ENCODE measurements around the gene ABCA13.

Gene ABCA13

DNA sequence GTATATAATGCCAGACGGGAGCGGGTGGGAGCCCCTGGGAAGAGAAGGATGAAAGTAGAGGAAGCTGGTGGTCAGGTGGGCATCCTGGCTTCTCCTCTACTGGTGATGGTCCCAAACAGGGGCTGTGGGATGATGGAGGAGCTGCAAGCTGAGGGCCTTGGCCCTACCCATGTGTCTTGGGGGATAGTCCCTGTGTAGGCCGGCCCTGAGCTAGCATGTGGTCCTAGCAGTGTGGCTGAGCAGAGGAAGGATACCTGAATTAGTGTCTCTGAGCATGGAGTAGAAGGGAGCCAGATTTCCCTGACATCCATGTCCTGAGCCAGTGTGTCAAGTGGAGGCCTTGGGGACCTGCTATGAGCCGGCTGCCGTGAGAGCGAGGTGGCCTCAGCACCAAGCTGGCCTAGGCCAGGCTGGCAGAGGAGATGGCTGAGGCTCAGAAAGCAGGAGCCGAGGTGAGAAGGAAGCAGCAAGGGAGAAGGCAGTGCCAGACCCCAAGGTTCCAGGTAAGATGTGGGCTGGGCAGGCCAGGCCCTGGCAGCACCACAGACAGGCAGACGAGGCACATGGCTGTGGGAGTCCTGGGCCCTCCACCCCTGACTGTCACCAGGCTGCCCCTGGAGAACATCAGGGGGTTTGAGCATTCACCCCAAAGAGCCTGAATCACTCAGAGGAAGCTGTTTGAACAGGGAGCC, 150.2 kb downstream of the ABCA13 start:
- TF ChIP-seq, protein P1, sequence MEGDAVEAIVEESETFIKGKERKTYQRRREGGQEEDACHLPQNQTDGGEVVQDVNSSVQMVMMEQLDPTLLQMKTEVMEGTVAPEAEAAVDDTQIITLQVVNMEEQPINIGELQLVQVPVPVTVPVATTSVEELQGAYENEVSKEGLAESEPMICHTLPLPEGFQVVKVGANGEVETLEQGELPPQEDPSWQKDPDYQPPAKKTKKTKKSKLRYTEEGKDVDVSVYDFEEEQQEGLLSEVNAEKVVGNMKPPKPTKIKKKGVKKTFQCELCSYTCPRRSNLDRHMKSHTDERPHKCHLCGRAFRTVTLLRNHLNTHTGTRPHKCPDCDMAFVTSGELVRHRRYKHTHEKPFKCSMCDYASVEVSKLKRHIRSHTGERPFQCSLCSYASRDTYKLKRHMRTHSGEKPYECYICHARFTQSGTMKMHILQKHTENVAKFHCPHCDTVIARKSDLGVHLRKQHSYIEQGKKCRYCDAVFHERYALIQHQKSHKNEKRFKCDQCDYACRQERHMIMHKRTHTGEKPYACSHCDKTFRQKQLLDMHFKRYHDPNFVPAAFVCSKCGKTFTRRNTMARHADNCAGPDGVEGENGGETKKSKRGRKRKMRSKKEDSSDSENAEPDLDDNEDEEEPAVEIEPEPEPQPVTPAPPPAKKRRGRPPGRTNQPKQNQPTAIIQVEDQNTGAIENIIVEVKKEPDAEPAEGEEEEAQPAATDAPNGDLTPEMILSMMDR (IDR thresholded peaks at IDR 0.05; ENCODE audit: low read depth, low read length) = no peak
- Histone ChIP-seq H3K27ac (no peak overlapping the region), H3K27me3 (ENCODE audit: insufficient read depth, low read depth, severe bottlenecking) (no peaks in the 10 kb centered on the region), H3K36me3 (no peaks in the 10 kb centered on the region), H3K4me3 (ENCODE audit: low read depth, low read length) (no peak overlapping the region), H3K9me3 (ENCODE audit: severe bottlenecking) (peaks cover 8% of the 10 kb centered on the region)
- no peak for DNase-seq

DNA sequence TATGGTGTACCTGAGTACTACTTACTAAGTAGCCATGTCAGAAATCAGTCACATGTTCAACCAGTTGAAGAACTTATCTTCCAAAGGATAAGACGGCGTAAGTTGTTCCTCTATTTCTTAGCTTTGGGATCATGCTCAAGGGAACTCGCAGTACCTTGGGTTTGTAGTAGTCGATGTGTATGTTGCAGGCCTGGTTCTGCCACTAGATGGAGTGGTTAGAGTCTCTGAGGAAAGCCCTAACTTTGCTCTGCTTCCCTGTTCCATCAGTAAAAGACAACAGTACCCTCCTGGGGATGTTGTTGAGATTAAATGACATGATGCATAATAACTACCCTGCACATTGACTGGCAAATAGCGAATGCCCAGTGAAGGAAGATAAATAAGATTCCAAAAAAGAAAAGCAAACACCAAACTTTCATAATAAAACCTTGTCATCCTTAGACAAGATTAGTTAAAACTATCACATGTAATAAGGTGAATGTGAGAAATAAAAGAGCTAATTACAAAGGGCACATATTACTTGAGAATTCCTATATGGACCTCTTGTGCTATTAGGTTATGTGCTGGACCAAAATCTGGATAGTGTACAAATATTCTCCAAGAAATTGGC, 165.9 kb downstream of the ABCA13 start:
- no peak overlapping the region for H3K4me3 ChIP-seq (ENCODE audit: low read depth, low read length)
- peak; percentile 39 for DNase-seq
- no peaks in the 10 kb centered on the region for H3K9me3 ChIP-seq (ENCODE audit: severe bottlenecking)
- H3K36me3 ChIP-seq = no peaks in the 10 kb centered on the region
- H3K27me3 ChIP-seq (ENCODE audit: insufficient read depth, low read depth, severe bottlenecking) = no peaks in the 10 kb centered on the region
- TF ChIP-seq, protein P1 (IDR thresholded peaks at IDR 0.05; ENCODE audit: low read depth, low read length) = peak; percentile 78
- H3K27ac ChIP-seq = no peak overlapping the region

DNA sequence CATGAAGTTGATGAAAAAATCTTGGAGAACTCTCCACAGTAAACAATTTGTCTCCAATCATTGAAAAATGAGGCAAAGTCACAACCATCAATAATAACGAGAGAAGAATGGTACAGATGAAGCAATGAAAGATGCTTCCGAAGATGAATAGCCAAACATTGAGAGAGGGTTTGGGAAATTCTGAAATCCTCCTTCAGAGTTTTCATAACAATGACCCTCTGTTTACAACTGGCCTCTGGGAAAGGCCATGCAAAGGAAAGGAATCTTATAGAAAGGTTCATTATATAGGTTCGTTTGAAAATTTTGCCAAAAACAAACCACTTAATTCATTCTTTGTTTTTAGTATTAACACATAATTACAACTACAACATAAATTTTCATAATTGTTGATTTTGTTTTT, 166.5 kb downstream of the ABCA13 start:
- Histone ChIP-seq H3K36me3 (no peaks in the 10 kb centered on the region), H3K9me3 (ENCODE audit: severe bottlenecking) (no peaks in the 10 kb centered on the region), H3K4me3 (ENCODE audit: low read depth, low read length) (no peak overlapping the region), H3K27ac (no peak overlapping the region), H3K27me3 (ENCODE audit: insufficient read depth, low read depth, severe bottlenecking) (no peaks in the 10 kb centered on the region)
- DNase-seq = no peak
- TF ChIP-seq, protein P1 (IDR thresholded peaks at IDR 0.05; ENCODE audit: low read depth, low read length) = no peak

DNA sequence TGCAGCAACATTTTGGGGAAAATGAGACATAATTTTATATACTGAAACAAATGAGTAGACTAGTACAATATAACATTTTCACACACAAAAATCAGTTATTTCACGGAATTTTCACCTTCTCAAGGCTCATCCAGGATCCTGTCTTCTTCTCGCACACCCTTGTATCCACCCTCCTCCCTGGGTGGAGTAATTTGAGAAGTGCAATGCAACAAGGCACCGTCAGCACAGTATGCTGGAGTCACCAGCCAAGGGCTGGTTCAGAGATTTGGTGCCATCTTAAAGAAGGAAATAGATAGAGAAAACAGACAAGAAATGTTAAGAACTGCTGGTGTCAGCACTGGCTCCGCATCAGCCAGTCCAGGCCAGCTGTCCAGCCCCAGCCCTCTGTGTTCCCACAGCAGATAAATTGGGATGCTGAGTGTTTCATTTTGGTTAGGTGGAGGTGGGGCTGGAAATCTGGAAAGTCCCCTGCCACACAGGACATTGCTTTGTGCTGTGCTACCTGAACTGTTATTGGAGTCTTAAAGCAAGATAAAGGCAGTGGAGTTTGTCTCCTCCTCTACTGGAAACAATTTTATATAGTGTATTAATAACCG, 176.1 kb downstream of the ABCA13 start:
- Histone ChIP-seq H3K27me3 (ENCODE audit: insufficient read depth, low read depth, severe bottlenecking) (no peaks in the 10 kb centered on the region), H3K27ac (no peak overlapping the region), H3K9me3 (ENCODE audit: severe bottlenecking) (no peaks in the 10 kb centered on the region), H3K36me3 (no peaks in the 10 kb centered on the region), H3K4me3 (ENCODE audit: low read depth, low read length) (no peak overlapping the region)
- TF ChIP-seq, protein P1 (IDR thresholded peaks at IDR 0.05; ENCODE audit: low read depth, low read length) = no peak
- DNase-seq = no peak

DNA sequence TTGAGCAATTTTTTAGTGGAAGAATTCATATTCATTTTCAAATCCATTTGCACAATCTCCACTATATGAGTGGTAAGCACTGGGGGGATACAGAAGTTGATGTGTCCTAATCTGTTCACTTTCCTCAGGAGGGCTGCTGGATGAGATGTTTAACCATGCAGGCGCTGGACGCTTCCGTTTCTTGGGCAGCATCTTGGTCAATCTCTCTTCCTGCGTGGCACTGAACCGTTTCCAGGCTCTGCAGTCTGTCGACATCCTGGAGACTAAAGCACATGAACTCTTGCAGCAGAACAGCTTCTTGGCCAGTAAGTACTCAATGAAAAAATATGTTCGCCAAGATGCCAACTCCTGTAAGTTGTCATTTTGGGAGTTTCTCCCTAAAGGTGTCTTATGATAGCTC, 179.3 kb downstream of the ABCA13 start:
- no peaks in the 10 kb centered on the region for H3K9me3 ChIP-seq (ENCODE audit: severe bottlenecking)
- TF ChIP-seq, protein P1 (IDR thresholded peaks at IDR 0.05; ENCODE audit: low read depth, low read length) = no peak
- no peak for DNase-seq
- H3K27me3 ChIP-seq (ENCODE audit: insufficient read depth, low read depth, severe bottlenecking) = no peaks in the 10 kb centered on the region
- no peak overlapping the region for H3K4me3 ChIP-seq (ENCODE audit: low read depth, low read length)
- H3K27ac ChIP-seq = no peak overlapping the region
- H3K36me3 ChIP-seq = no peaks in the 10 kb centered on the region

Data from WERI-Rb-1 (cell line).